GM18517 (cell line): ENCODE measurements around the gene PFDN4.

Source experiments
- ATAC-seq: cut with Tn5 transposase; IDR thresholded peaks from one replicate; pipeline ENCODE4 v1.9.1; 2021; ENCODE audit warnings: mild to moderate bottlenecking, moderate library complexity; ENCODE audit not compliant: unreplicated experiment

PFDN4 gene, protein sequence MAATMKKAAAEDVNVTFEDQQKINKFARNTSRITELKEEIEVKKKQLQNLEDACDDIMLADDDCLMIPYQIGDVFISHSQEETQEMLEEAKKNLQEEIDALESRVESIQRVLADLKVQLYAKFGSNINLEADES

DNA sequence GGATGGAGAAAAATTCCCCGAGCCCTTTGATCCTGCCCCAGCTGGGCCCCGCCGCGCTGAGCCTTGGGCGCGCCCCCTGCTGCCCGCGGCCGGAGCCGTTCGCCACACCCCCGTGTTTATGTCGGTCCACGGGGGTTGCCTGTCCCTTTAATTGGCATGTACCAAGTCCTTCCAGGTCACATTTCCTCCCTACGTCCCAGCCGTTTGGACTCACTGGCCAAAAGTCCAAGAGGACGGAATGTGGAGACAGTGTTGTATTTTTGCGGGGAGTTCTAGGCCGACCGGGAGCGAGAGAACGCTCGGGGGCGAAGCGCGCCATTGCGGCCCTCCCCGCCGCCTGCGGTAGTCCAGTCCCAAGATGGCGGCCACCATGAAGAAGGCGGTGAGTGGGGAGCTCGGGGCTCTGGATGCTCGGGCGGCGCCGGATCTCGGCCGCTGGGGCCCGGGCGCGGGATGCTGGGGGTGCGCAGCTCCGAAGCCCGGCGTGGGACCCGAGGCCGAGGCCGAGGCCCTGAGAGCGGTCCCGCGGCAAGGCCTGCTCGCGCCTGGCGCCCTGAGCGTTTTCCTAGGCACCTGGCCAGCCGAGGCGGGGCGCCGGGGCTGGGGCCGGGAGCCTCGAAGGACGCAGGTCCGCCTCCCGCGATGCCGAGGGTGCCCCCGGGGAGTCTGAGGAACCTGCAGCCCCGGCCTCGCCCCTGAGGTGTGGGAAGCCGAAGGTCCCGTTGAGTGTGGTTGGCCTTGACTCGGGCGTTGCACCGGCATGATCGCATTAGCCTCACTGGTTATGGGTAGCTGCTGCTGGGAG, at the start of gene PFDN4:
Gene PFDN4, plus strand, starts transcription at position 345 of the 805 bp plus-strand sequence. Its CDS starts 14 bp downstream, at position 359.
- ATAC-seq, result peak; percentile 95

DNA sequence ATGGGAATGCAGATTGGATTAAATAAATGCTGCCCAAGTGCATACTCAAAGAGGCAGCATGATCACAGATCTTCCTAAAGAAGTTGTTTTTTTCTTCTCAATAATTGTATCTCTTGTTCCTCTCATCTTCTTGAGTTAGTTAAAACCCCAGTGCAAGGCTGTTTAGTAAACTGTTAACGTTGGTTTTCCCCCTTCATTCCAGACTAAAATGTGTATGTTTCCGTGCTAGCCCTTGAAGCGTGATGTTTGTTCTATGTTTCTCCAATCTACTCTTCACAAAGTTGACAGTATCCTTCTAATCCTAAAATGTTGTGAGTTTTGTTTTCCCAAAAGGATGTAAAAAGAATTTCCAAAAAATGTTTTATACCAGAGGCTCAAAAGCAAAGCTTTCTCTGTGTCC, 49.7 kb upstream of the PFDN4 start:
- no peak for ATAC-seq

DNA sequence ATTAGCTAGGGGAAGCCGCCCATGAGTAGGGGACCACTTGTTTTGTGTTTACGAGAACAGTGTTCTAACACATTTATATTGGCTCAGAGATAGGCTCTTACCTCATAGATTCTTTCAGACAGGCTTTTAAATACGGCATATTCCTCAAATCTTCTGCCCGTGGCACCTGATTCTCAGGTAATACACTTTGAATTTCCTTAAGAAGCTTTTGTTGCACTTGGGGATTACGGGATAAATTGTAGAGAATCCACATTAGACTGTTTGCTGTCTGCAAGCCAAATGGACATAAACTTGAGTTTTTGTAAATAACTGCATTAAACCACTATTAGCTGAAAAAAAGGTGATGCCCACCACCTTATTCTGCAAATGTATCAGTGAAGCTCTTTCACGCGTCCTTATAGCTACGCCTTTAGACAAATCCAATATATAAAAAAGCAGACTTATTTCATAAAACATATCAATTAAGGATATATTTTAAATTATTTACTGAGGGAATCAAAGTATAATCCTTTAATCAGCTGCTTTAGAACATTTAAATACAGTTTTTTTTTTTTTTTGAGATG, 49.0 kb upstream of the PFDN4 start:
- no peak for ATAC-seq

DNA sequence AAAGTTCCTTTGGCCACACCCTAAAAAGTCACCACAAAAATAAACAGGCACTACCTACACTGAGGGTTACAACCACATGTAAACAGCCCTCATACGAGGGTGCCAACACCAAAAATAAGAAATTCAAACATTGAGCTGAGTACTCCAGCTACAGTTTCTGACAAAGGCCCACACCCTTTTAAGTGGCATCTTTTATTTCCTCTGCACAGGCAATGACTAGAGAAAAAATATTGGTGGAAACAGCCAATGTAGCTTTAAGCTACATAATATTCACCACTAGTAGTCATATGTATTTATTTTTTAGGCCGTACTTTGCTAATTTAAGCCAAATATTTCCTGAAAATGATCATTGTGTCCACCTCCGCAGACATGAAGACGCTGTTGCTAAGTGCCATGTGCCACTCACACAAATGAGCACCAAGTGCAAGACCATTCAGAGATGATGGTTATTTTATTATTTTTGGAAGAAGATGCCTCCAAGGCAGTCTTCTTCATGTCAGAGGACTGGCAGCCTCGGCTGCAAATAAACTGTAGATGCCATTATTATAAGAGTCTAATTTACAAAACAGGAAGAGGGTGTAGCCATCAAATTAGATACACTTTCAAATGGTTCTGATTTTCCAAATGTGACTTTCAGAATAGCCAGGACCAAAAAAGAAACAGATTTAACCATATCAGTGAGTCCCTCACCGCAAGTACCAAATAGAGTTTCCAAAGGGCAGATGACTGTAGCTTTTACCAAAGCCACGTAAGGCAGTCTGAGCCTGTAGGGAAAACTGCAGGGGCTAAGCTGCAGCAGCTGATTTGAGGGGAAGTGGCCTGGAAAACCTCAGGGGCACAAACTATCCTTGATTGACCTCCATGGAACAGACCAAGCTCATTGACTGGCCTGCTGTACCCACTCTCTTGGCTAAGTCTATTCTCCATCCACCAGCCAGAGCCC, 47.6 kb upstream of the PFDN4 start:
- ATAC-seq, result no peak

DNA sequence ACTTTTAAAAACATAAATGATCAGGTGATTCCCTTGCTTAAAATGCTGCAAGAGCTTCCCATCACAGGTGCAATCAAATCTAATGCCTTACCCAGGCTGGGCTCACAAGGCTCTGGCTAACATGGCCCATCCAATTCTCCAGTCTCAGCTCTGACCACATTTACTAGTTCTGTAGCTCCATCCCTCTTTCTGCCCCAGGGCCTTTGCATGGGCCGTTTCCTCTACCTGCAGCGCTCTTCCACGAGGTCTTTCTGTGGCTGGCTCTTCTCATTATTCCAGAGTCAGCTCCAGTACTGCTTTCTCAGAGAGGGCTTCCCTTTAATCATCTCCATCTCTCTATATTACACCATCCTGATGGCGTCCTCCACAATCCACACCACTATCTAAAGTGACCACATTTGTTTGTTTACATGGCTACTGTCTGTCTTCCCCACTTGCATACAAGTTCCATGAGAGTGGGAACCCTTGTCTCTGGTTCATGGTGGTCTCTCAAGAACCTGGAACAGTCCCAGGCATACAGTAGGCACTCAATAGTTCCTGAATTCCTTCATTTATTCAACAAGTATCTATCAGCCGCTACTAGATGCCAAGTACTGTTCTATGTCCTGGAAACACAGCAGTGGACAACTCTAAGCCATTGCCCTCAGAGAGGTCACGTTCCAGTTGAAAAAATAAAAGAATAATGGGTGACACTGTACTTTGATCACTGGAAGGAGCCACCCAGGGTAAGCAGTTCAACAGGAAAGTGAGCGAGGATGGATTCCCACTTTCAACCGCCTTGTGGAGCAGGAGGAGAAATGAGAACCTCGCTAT, 46.7 kb upstream of the PFDN4 start:
- ATAC-seq, result no peak

DNA sequence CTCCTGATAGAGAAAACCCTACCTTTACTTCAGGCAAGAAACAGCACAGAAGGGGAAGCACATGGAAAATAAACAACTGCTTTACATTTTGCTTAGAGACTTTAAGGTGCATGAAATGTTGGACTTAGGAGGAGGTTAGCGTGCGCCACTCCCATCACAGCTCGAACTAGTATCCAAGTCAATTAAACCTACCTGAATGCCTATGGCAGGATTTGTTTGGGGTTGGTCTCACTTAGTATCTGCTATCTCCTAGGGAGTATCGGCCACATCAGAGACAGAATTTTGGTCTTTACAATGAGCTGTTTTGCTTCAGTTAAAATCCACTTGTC, 46.1 kb upstream of the PFDN4 start:
- no peak for ATAC-seq

DNA sequence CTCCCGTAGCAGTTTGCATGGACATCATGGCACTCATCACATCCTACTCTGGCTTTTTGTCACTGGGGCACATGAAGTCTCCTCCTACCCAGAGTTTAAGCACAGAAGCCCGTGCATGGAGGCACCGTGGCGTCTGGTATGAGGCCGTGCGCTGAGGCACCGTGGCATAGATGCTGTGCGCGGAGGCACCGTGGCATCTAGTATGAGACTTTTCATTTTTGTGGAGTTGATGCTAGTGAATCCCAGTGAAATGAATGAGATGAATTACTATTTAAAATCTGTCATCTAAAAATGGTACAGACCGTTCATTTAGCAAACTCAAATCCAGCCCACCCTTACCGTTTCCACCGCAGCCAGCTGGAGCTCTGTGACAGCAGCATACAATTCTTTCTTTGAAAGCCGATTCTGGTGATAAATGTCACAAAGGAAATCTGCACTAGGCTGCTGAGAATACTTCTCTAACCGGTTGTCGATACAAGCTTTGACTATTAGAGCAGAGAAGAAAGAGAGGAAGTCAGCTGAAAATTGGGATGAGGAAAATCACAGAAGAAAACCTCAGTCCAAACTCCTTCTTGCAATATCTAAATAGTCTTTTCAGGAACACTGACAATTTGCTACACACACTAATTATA, 45.4 kb upstream of the PFDN4 start:
- no peak for ATAC-seq

DNA sequence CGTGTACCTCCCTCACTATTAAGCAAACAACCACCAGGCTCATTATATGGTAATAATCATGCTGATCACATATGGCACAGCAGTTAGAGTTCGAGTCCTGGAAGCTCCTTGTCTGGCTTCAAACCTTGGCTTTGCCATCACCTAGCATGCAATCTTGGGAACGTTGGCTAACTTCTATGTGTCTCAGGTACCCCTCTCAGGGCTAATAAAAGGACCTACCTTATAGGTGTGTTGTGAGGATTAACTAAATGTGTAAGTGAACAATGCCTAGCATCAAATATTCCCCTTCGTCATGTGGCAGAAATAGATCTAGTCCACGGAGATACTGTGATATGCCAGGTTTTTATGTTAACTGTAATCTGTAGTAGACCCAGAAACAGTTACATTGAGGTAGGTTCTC, 44.5 kb upstream of the PFDN4 start:
- no peak for ATAC-seq

DNA sequence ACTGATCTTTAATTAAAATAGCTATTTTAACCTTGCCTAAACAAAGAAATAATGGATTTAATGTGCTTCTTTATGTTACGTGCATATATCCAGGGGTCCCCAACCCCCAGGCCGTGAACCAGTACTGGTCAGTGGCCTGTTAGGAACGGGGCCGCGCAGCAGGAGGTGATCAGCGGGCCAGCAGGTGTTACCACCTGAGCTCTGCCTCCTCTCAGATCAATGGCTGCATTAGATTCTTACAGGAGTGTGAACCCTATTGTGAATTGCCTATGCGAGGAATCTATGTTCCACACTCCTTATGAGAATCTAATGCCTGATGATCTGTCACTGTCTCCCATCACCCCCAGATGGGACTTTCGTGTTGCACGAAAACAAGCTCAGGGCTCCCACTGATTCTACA, 42.9 kb upstream of the PFDN4 start:
- no peak for ATAC-seq

DNA sequence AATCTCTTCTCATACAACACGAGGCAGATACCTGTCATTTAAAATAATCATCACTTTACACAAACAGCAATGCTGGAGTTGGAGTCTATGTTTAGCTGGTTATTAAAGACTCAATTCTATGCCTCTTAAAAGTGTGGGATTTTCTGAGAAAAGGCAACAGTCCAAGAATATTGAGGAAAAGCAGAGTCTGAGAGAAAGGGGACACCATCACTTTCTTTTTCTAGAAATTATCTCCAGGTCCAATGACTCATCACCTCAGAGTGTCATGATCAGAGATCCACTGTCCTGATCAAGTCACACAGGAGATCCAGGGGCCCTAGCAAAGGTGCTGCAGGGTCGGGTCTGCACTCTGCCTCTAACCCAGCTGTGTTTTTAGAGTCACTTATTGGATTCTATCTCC, 42.1 kb upstream of the PFDN4 start:
- no peak for ATAC-seq

DNA sequence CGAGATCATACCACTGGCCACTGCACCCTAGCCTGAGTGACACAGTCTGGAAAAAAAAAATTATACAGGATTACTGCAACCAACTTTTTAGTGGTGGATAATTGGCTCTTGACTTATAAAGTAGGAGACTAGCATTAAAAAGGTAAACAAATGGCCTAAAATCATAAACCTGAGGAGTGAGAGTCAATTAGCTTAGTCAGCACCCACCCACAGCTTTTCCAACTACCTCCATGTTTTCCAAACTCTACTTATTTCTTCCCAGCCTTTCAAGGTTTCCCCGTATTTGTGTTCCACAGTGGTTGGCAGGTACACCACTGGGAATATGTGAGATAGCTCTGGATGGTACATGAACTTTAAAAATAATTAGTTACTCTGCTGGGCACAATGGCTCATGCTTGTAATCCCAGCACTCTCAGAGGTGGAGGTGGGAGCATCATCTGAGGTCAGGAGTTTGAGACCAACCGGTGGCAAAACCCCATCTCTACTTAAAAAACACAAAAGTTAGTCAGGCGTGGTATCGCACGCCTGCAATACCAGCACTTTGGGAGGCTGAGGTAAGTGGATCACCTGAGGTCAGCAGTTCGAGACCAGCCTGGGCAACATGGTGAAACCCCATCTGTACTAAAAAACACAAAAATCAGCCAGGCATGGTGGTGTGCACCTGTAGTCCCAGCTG, 40.8 kb upstream of the PFDN4 start:
- ATAC-seq, result no peak

DNA sequence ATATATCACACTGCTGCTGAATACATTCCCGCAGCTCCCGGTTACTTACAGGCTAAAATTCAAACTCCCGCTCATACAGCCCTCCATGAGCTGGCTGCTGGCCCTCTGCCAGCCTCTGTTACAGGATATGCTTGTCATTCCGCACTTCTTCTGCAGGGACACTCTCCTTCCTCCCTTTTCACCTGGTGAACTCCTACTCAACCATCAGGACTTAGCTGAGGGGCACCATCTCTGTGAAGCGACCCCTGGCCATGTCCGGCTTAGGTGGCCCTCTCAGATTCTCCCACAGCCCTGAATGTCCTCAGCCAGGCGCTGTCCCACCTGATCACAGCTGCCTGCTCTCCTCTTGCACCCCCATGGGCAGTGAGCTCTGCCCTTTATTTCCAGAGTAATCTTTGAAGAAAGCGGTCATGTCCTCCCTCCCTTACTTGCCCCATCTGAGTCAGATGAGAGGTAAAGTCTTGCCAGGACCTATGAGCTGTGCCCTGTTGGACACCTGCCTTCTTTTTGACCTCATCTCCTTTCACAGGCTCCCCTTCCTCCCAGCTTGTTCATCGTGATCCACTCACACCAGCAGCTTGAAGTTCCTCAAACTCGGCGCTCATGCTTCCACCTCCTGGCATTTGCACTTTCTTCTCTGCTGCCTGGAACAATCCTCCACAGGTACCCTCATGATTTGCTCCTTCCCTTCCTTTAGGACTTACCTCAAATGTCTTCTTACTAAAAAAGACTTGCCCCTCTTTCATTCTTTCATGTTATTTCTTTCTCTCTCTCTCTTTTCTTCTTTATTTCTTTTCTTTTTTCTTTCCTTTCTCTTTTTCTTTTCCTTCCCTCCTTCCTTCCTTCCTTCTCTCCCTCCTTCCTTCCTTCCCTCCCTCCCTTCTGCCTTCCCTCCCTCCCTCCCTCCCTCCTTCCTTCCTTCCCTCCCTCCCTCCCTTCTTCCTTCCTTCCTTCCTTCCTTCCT, 39.7 kb upstream of the PFDN4 start:
- no peak for ATAC-seq

DNA sequence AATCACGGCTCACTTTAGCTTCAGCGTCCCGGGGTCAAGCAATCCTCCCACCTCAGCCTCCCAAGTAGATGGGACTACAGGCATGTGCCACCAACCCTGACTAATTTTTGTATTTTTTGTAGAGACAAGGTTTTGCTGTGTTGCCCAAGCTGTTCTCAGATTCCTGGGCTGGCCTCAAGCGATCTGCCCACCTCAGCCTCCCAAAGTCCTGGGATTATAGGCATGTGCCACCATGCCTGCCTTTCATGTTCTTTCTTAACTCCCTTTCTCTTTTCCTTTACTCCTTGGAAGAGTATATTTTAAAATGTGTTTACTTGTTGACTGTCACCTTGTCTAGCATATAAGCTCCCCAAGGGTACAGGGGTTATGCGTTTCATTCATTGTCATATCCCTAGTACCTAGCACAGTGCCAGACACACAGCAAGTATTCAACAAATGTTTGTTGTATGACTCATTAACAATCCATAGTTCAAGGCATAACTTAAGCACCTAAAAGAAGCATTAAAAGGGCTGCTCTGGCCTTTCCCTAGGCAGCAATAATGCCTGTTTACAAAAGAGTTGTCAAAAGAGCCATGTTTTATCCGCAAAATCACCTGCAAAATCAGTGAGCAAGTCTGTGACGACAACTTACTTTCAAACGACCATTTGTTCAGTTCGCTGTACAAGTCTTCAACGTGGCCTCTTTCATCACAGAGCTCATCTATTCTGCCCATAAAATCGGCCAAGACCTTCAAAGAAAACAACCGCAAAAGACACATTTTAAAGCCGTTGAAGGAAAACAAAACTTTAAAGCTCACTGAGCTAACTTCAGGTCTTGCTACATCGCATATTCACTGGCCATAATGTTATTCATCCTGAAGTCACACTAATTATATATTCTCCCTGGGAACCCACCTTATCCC, 38.7 kb upstream of the PFDN4 start:
- no peak for ATAC-seq

DNA sequence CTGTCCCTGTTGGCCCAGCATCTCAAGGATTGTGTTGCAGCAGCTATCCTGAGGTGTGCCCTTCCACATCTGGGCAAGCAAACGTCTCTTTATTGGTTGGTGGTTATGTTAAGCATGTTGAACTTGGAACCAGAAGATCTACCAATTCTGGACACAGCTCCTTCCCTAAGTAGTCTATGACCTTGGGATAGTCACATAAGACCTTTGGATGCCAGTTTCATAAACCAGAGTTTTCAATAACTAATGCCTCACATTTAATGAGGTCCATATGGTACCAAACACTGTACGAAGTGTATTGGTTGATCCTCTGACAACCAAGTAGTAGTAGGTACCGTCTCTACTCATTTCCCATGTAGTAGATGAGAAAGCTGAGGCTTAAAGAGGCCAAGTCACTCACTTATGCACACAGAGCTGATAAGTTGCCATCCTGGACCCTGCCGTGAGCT, 37.8 kb upstream of the PFDN4 start:
- no peak for ATAC-seq

DNA sequence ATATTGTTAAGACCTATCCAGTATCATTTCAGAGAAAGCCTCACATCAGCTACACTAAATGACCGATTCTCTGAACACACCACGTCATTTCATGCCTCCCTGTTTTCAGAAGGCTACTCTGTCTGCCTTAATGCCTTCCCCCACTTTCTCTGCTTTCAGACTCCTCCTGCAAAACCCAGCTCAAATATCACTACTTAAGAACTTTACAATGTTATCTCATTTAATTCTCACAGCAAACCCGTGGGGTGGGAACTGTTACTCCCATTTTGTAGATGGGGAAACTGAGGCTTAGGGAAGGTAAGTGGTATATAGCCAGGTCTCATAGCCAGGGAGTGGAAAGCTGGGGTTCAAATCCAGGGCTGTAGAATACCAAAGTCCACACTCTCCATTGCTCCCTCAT, 36.9 kb upstream of the PFDN4 start:
- ATAC-seq, result no peak

DNA sequence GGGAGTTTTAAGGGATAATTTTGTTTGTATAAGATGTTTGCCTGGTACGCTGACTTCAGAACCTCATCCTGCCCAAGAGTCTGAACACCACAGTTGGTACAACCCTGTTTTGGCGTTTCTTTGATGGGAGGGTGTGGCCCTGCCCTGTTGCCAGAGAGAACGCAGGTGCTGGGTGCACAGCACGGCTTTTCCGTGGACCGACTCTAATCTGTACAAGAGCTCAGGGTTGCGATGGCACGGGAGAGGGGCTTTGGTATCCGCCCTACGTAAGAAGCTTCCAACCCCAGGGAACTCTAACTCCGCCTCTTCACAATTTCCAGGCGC, 35.4 kb upstream of the PFDN4 start:
- ATAC-seq, result no peak

DNA sequence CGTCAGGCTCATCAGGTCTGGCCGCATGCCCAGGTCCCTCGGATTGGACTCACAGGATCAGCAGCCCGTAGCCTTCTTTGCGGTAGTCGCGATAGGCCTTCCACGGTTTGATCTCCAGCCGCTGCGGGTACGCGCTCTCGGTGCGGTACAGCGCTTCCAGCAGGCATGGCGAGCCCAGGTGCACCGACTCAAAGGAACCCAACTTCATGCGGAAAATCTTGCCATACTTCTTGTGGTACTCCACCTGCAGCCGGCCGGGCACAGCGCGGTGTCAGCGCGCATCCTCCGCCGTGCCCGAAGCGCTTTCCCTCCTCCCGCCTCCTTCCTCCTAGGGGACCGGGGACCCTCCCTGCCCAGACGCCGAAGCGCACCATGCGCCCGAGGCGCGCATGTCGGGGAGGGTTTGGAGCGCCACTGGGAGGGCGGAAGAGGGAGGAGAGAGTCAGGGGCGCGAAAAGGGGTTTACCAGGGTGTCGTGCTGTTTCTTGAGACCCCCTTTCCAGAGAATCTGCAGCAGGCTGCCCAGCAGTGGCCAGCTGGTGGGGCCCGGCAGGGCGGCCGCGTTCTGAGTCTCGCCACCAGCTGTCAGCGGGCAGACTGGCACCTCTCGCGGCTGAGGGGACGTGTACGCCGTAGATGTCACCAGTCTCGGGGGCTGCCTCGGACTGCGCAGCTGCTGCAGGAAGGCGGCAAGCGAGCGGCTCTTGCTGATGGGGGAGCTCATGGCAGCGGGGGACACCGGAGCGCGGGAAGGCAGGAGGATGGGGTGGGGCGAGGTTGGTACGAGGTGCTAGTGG, 34.8 kb upstream of the PFDN4 start:
- no peak for ATAC-seq
